GM23338 (cell line): ENCODE results near the gene SMIM7. TPM values are rescaled to one million over a fixed set of nuclear protein-coding genes. Genes with fewer than 3 reads are reported as not detected.

ENCODE experiments used
- ATAC-seq: fragments of 200-7000 bp; cut with Tn5 transposase; 3 replicates; pipeline ENCODE4 v1.9.1; 2020
- DNase-seq: peaks from one replicate; pipeline ENCODE4 v3.0.0-alpha.2; 2015; ENCODE audit warnings: low spot score
- H2AFZ ChIP-seq: fragments of 200-600 bp; sonication (generic); 2 replicates; pipeline ENCODE4 v1.8.0; 2016; ENCODE audit warnings: antibody characterized with exemption, mild to moderate bottlenecking, moderate library complexity
- H3F3A ChIP-seq: fragments of 200-600 bp; sonication (generic); replicated peaks from 2 replicates; pipeline ENCODE4 v1.8.0; 2017; ENCODE audit warnings: antibody characterized with exemption, mixed run types, low read depth
- H3K27ac ChIP-seq: fragments of 200-600 bp; sonication (generic); 2 replicates; pipeline ENCODE4 v1.6.1; 2016; ENCODE audit warnings: low read depth
- H3K27me3 ChIP-seq: fragments of 200-600 bp; sonication (generic); 2 replicates; pipeline ENCODE4 v1.8.0; 2016; ENCODE audit warnings: mild to moderate bottlenecking, mixed run types, moderate library complexity; ENCODE audit not compliant: insufficient read depth
- H3K36me3 ChIP-seq: fragments of 200-600 bp; sonication (generic); 2 replicates; pipeline ENCODE4 v1.8.0; 2016; ENCODE audit warnings: mild to moderate bottlenecking; ENCODE audit not compliant: insufficient read depth
- H3K4me1 ChIP-seq: fragments of 200-600 bp; sonication (generic); 2 replicates; pipeline ENCODE4 v1.8.0; 2016; ENCODE audit warnings: mild to moderate bottlenecking, moderate library complexity; ENCODE audit not compliant: insufficient read depth
- H3K4me2 ChIP-seq: fragments of 200-600 bp; sonication (generic); 2 replicates; pipeline ENCODE4 v1.7.1; 2017; ENCODE audit warnings: mixed run types
- H3K4me3 ChIP-seq: fragments of 200-600 bp; sonication (generic); 2 replicates; pipeline ENCODE4 v1.6.1; 2016; ENCODE audit warnings: mixed run types
- H3K79me2 ChIP-seq: fragments of 200-600 bp; sonication (generic); replicated peaks from 2 replicates; pipeline ENCODE4 v1.8.0; 2017; ENCODE audit warnings: mild to moderate bottlenecking; ENCODE audit not compliant: insufficient read depth
- H3K9me2 ChIP-seq: fragments of 200-600 bp; sonication (generic); 2 replicates; pipeline ENCODE4 v1.8.0; 2017; ENCODE audit not compliant: insufficient read depth
- H4K20me1 ChIP-seq: fragments of 200-600 bp; sonication (generic); replicated peaks from 2 replicates; pipeline ENCODE4 v1.8.0; 2017; ENCODE audit warnings: mild to moderate bottlenecking; ENCODE audit not compliant: insufficient read depth
- H3K27ac Mint-ChIP-seq: 2 replicates; pipeline ENCODE4 v1.8.0; 2020; ENCODE audit warnings: inconsistent platforms, mild to moderate bottlenecking, moderate library complexity, mixed read lengths
- H3K27me3 Mint-ChIP-seq: 3 replicates; pipeline ENCODE4 v1.8.0; 2022; ENCODE audit warnings: low read depth, mild to moderate bottlenecking, moderate library complexity, mixed read lengths, inconsistent platforms; ENCODE audit not compliant: insufficient read depth, poor library complexity
- H3K36me3 Mint-ChIP-seq: 3 replicates; pipeline ENCODE4 v1.8.0; 2021; ENCODE audit warnings: low read depth, mild to moderate bottlenecking, inconsistent platforms, moderate library complexity, mixed read lengths
- H3K4me1 Mint-ChIP-seq: 3 replicates; pipeline ENCODE4 v1.8.0; 2020; ENCODE audit warnings: mild to moderate bottlenecking, inconsistent platforms, mixed read lengths
- H3K4me3 Mint-ChIP-seq: 3 replicates; pipeline ENCODE4 v1.8.0; 2021; ENCODE audit warnings: moderate library complexity, mild to moderate bottlenecking, inconsistent platforms, mixed read lengths
- H3K9me3 Mint-ChIP-seq: 3 replicates; pipeline ENCODE4 v1.8.0; 2020; ENCODE audit warnings: moderate library complexity, mild to moderate bottlenecking, inconsistent platforms, mixed read lengths
- CREB1 ChIP-seq: fragments of 250-450 bp; sonication (Bioruptor Pico); IDR thresholded peaks from 2 replicates; pipeline ENCODE4 v1.5.0; 2020; ENCODE audit warnings: low read depth, mild to moderate bottlenecking, moderate library complexity
- JUNB ChIP-seq: IDR thresholded peaks from one replicate; pipeline ENCODE4 v1.6.1; 2016; ENCODE audit warnings: antibody characterized with exemption; ENCODE audit not compliant: unreplicated experiment
- NANOG ChIP-seq: IDR thresholded peaks from 2 replicates; pipeline ENCODE4 v1.6.1; 2016; ENCODE audit warnings: antibody characterized with exemption, borderline replicate concordance
- POLR2AphosphoS5 ChIP-seq: IDR thresholded peaks from 2 replicates; pipeline ENCODE4 v1.6.1; 2016; ENCODE audit warnings: antibody characterized with exemption, low read depth
- ZNF114 ChIP-seq: fragments of 250-450 bp; sonication (Bioruptor Pico); IDR thresholded peaks from 2 replicates; pipeline ENCODE4 v1.5.0; 2020; ENCODE audit warnings: mild to moderate bottlenecking, moderate library complexity
- polyA plus RNA-seq: library from polyadenylated mRNA; unstranded; fragments of >200 nt; fragmentation: Nextera tagmentation; extraction: Ambion mirVana; gene quantifications from 2 replicates; pipeline ENCODE4 v1.2.1, GENCODE V29; 2016
- total RNA-seq: library from RNA; depleted of rRNA; stranded (reverse); fragments of >200 nt; shearing (Covaris generic); gene quantifications from 2 replicates; pipeline ENCODE4 v1.2.3, GENCODE V29; 2014
- TF ChIP-seq, protein P1 (sequence below): fragments of 250-450 bp; sonication (Bioruptor Pico); IDR thresholded peaks from 2 replicates; pipeline ENCODE4 v1.5.0; 2020; ENCODE audit warnings: mild to moderate bottlenecking, moderate library complexity
- TF ChIP-seq, protein P2 (sequence below): IDR thresholded peaks from 2 replicates; pipeline ENCODE4 v1.6.1; 2016; ENCODE audit warnings: antibody characterized with exemption

The SMIM7 gene
- total and polyA plus RNA-seq, 2 experiments from 2014 or later = 81.7 to 84.5 TPM

DNA sequence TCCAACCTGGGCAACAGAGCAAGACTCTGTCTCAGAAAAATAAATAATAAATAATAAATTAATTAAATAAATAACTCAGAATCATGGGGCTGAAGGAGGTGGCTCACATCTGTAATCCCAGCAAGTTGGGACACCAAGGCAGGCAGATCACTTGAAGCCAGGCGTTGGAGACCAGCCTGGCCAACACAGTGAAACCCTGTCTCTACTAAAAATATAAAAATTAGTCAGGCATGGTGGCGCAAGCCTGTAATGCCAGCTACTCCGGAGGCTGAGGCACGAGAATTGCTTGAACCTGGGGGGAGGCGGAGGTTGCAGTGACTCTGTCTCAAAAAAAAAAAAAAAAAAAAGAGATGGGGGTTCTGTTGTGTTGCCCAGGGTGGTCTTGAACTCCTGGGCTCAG, 8.2 kb upstream of the SMIM7 start (continued):
- TF ChIP-seq, protein P1, sequence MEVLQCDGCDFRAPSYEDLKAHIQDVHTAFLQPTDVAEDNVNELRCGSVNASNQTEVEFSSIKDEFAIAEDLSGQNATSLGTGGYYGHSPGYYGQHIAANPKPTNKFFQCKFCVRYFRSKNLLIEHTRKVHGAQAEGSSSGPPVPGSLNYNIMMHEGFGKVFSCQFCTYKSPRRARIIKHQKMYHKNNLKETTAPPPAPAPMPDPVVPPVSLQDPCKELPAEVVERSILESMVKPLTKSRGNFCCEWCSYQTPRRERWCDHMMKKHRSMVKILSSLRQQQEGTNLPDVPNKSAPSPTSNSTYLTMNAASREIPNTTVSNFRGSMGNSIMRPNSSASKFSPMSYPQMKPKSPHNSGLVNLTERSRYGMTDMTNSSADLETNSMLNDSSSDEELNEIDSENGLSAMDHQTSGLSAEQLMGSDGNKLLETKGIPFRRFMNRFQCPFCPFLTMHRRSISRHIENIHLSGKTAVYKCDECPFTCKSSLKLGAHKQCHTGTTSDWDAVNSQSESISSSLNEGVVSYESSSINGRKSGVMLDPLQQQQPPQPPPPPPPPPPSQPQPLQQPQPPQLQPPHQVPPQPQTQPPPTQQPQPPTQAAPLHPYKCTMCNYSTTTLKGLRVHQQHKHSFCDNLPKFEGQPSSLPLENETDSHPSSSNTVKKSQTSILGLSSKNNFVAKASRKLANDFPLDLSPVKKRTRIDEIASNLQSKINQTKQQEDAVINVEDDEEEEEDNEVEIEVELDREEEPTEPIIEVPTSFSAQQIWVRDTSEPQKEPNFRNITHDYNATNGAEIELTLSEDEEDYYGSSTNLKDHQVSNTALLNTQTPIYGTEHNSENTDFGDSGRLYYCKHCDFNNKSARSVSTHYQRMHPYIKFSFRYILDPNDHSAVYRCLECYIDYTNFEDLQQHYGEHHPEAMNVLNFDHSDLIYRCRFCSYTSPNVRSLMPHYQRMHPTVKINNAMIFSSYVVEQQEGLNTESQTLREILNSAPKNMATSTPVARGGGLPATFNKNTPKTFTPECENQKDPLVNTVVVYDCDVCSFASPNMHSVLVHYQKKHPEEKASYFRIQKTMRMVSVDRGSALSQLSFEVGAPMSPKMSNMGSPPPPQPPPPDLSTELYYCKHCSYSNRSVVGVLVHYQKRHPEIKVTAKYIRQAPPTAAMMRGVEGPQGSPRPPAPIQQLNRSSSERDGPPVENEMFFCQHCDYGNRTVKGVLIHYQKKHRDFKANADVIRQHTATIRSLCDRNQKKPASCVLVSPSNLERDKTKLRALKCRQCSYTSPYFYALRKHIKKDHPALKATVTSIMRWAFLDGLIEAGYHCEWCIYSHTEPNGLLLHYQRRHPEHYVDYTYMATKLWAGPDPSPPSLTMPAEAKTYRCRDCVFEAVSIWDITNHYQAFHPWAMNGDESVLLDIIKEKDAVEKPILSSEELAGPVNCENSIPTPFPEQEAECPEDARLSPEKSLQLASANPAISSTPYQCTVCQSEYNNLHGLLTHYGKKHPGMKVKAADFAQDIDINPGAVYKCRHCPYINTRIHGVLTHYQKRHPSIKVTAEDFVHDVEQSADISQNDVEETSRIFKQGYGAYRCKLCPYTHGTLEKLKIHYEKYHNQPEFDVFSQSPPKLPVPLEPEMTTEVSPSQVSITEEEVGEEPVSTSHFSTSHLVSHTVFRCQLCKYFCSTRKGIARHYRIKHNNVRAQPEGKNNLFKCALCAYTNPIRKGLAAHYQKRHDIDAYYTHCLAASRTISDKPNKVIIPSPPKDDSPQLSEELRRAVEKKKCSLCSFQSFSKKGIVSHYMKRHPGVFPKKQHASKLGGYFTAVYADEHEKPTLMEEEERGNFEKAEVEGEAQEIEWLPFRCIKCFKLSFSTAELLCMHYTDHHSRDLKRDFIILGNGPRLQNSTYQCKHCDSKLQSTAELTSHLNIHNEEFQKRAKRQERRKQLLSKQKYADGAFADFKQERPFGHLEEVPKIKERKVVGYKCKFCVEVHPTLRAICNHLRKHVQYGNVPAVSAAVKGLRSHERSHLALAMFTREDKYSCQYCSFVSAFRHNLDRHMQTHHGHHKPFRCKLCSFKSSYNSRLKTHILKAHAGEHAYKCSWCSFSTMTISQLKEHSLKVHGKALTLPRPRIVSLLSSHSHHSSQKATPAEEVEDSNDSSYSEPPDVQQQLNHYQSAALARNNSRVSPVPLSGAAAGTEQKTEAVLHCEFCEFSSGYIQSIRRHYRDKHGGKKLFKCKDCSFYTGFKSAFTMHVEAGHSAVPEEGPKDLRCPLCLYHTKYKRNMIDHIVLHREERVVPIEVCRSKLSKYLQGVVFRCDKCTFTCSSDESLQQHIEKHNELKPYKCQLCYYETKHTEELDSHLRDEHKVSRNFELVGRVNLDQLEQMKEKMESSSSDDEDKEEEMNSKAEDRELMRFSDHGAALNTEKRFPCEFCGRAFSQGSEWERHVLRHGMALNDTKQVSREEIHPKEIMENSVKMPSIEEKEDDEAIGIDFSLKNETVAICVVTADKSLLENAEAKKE (CRISPR knock-in tag) = no peak
- TF ChIP-seq, protein P2, sequence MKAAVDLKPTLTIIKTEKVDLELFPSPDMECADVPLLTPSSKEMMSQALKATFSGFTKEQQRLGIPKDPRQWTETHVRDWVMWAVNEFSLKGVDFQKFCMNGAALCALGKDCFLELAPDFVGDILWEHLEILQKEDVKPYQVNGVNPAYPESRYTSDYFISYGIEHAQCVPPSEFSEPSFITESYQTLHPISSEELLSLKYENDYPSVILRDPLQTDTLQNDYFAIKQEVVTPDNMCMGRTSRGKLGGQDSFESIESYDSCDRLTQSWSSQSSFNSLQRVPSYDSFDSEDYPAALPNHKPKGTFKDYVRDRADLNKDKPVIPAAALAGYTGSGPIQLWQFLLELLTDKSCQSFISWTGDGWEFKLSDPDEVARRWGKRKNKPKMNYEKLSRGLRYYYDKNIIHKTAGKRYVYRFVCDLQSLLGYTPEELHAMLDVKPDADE = no peak
- TF ChIP-seq JUNB (no peak), ZNF114 (no peak), POLR2AphosphoS5 (no peak), CREB1 (CRISPR knock-in tag) (no peak), NANOG (no peak)

DNA sequence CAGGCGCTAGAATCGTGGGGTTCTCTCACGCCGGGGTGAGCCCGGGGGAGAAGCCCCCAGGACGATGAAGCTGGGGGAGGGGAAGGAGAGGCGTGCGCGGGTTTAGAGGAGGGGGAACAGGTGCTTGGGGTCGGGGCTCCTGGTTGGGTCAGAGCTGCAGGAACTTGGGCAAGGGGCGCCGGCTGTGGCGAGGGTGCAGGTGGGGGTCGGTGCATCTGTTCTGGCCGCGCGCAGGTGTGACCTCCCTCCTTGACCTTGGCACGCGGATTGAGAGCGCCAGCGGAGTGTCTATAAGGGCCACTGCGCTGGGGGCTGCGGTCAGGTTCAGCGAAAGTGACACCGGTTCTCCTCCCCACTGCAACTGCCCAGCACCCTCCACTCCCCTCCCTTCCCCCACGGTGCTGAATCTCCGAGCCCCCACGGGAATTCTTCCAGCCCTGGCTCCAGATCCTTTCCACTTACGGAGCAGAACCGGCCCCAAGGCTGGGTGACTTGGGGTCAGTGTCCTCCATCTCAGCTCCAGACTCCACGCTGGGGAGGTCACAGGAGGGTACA, 1.6 kb upstream of the SMIM7 start:
- H3K9me2 ChIP-seq = no peaks in the 10 kb centered on the region
- H3K9me3 Mint-ChIP-seq = no peaks in the 10 kb centered on the region

More for the DNA sequence above, 1.6 kb upstream of the SMIM7 start:
- Histone ChIP-seq H4K20me1 (peaks cover 35% of the 10 kb centered on the region), H3K4me2 (peak overlapping the region; percentile 80), H3K79me2 (peaks cover 68% of the 10 kb centered on the region), H3K27ac (no peak overlapping the region), H2AFZ (peak overlapping the region; percentile 84; the same call in 1 of the 2 replicates), H3K27me3 (no peaks in the 10 kb centered on the region), H3F3A (0 out of 2 replicates have a peak, but pooled peaks cover 3% of the 10 kb centered on the region), H3K4me1 (peaks cover 13% of the 10 kb centered on the region), H3K36me3 (peaks cover 7% of the 10 kb centered on the region), H3K4me3 (peak overlapping the region; percentile 92)
- peaks cover 26% of the 10 kb centered on the region for H3K36me3 Mint-ChIP-seq
- peaks cover 8% of the 10 kb centered on the region; the same call in 2 of the 3 replicates for H3K4me1 Mint-ChIP-seq
- peaks cover 15% of the 10 kb centered on the region for H3K27me3 Mint-ChIP-seq
- ATAC-seq = peak; percentile 3
- TF ChIP-seq CREB1 (CRISPR knock-in tag) = 0 out of 2 replicates have a peak, but pooled peaks have one; percentile 24
- TF ChIP-seq, protein P1 (CRISPR knock-in tag) = no peak
- peak overlapping the region; percentile 91 for H3K4me3 Mint-ChIP-seq
- DNase-seq = peak; percentile 72
- peak overlapping the region; percentile 65; the same call in 1 of the 2 replicates for H3K27ac Mint-ChIP-seq
